Stimulated activated CD8-positive, alpha-beta memory T cell treated with anti-CD3 and anti-CD28 coated beads, Interleukin-4, amount 100 ng/mL, for 4 hours (primary cell): Measurements from ENCODE around the gene SMYD4.
"Not testable (repeated sequence)": the region's sequence is repeated elsewhere in the genome, so short reads cannot be mapped to it uniquely, and the experiment has no call there.

Experiments
- DNase-seq, 2 donors: peaks; one replicate each; pipeline ENCODE4 v3.0.0-alpha.2; 2020; ENCODE audit warnings: low read depth in 2 of 2, low spot score in 1 of 2

The SMYD4 gene

DNA sequence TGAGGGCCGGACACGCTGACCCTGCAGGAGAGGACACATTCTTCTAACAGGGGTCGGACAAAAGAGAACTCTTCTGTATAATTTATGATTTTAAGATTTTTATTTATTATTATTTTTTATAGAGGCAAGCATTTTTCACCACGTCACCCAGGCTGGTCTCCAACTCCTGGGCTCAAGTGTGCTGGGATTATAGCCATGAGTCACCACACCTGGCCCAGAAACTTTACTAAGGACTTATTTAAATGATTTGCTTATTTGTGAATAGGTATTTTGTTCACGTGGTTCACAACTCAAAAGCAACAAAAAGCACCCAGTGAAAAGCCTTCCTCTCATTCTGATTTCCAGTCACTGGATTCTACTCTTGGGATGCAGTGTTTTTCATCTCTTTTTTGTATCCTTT lies 70.2 kb downstream of the SMYD4 start:
- no peak for DNase-seq

DNA sequence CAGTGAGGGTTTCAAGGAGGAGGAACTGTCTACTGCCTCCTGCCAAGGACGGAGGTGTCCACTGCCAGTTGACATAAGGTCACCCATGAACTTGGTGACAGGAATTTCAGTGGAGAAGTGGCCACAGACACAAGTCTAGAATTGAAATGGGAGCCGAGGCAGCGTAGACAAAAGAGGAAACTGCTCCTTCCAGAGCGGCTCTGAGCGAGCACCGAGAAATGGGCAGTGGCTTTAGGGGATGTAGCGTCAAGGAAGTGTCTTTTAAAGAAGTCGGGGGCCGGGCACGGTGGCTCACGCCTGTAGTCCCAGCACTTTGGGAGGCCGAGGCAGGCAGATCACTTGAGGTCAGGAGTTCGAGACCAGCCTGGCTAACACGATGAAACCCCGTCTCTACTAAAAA lies 70.9 kb downstream of the SMYD4 start:
- no peak for DNase-seq

DNA sequence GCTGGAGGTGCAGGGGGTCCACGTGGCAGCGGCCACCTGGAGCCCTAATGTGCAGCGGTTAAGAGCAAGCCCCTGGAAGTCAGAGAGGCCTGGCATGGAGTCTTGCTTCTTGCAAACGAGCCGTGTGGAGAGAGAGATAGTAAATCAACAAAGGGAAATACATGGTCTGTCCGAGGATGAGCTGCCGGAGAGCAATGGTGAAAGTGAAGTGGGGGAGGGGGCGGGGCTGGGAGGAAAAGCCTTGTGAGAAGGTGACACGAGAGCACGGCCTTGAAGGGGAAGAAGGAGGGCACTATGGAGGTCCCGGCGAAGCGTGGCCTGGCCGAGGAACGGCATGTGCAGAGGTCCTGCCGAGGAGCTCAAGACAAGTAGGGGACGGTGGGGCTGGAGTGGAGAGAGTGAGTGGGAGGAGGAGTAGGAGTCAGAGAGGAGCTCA lies 73.9 kb downstream of the SMYD4 start:
- DNase-seq: no peak

DNA sequence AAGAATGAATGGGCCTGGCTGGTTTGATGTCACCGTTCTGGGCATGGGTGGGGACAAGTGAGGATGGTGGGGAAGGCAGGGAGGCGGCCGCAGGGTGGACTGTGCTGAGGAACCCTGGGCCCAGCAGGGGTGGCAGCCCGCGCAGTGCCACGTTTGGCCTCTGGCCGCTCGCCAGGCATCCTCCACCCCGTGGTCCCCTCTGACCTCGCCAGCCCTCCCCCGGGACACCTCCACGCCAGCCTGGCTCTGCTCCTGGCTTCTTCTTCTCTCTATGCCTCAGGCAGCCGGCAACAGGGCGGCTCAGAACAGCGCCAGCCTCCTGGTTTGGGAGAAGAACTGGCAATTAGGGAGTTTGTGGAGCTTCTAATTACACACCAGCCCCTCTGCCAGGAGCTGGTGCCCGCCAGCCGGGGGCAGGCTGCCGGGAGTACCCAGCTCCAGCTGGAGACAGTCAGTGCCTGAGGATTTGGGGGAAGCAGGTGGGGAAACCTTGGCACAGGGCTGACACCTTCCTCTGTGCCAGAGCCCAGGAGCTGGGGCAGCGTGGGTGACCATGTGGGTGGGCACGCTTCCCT lies 74.4 kb downstream of the SMYD4 start:
- DNase-seq: no peak

DNA sequence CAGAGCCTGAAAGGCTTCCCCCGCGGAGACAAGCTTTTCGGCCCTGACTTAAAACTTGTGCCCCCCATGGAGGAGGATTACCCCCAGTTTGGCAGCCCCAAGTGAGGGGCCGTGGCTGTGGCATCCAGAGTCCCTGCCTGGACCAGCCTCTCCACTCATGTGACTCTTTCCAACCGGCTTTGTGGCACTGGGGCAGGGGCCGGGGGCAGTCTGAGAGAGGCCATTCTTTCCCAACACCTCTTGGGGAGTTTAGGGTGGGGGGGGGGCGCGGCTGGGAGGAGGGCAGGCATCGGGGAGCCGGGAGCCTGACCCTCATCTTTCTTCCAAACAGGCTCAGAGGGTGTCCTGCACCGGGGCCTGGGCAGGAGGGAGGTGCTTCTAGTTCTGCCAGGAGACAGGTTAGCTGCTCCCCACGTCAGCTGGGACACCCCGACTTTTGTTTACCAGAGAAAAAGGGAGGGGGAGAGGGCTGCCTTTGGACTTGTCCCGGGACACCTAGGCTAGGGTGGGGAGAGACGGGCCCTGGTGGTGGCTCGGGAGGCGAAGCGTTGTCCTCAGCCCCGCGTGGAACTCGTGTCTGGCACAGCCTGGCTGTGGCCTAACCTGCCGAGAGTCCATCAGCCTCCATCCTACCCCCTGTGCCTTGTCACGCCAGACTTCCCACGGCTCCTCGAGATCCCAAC lies 75.1 kb downstream of the SMYD4 start:
- DNase-seq: no peak

DNA sequence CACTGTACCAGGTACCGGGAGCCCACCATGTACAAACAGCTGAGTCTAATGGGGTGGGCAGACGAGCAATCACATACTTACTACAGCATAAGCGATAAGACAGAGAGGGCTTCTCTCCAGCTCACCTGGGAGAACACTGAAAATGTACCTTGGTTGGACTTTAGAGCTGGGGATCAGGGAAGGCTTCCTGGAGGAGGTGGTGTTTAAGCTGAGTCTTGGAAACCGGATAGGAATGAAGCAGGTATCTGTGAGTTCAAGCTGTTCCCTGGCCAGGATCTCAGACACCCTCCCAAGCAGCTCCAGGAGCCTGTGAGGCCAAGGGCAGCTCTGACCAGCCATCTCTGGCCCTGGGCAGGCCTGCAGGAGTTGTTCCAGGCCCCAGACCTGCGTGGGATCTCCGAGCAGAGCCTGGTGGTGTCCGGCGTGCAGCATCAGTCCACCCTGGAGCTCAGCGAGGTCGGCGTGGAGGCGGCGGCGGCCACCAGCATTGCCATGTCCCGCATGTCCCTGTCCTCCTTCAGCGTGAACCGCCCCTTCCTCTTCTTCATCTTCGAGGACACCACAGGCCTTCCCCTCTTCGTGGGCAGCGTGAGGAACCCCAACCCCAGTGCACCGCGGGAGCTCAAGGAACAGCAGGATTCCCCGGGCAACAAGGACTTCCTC lies 75.8 kb downstream of the SMYD4 start:
- DNase-seq: no peak

DNA sequence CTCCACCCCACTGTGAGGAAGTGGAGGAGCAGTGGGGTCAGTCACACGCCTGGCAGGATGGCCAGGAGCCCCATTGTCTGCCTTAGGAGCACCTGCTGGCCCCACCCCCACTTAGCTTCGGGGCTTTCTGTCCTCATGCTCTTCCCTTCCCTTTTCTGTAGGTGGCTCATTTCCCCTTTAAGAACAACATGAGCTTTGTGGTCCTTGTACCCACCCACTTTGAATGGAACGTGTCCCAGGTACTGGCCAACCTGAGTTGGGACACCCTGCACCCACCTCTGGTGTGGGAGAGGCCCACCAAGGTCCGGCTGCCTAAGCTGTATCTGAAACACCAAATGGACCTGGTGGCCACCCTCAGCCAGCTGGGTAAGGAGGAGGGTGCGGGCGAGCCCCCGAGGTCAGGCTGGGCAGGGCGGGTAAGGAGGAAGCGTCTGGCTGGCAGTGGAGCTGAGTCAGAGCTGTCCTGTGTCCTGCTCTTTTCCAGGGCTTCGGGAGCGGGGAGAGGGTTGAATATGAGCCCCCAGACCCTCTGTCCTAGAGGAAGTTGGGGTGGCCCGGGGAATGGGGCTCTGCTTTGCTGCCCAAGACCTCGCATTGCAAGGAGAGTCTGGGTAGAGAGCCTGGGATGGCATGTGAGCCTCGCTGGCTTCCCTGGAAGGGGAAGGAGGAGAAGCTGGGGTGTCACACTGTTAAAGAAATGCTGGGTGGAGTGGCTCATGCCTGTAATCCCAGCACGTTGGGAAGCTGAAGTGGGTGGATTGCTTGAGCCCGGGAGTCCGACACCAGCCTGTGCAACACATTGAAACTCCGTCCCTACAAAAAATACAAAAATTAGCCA lies 77.1 kb downstream of the SMYD4 start:
- DNase-seq: no peak

DNA sequence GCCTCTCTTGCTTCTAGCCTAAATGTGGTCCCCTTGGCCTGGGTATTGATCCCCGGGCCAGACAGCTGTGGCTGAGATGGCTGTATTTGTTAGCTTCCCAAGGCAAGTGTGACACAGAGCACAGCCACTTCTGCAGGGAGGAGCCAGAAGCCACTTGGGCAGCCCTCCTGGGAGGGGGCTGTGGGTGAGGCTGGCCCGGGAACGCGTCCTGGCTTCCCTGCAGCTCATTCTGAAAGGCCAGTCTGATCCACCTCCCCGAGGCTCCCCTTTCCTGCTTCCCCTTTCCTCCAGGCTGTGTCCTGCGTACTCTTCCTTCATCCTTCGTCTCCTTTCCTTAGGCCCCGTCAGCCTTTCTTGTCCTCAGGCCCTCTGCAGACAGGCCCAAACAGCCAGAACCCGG lies 79.1 kb downstream of the SMYD4 start:
- no peak for DNase-seq

DNA sequence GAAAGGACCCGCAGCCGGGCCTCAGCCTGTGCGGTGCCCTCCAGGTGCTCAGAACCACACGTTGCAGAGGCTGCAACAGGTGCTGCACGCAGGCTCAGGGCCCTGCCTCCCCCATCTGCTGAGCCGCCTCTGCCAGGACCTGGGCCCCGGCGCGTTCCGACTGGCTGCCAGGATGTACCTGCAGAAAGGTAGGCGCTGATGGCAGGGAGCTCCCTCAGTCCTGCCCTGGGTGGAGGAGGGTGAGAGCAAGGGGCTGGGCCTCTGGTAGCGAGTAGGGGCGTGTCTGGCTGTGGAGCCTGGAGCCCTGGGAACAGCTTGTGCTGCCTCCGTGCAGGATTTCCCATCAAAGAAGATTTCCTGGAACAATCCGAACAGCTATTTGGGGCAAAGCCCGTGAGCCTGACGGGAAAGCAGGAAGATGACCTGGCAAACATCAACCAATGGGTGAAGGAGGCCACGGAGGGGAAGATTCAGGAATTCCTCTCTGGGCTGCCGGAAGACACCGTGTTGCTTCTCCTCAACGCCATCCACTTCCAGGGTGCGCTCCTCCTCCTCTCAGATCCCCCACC lies 82.6 kb downstream of the SMYD4 start:
- no peak for DNase-seq

DNA sequence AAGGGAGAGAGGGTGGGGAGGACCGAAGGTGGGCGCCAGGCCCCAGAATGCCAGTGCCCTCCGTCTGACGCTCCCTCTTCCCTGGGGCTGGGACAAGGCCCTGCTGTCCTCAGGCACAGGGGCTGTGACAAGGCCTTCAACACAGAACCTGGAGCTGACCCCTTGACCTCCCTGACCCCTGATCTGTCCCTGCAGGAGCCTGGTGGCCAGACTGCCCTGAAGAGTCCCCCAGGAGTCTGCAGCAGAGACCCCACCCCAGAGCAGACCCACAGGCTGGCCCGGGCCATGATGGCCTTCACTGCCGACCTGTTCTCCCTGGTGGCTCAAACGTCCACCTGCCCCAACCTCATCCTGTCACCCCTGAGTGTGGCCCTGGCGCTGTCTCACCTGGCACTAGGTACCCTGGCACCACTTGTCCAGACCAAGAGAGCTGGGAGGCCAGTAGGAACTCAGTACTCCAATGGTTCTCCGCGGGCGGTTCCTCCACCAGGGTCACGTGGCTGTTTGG lies 84.1 kb downstream of the SMYD4 start:
- DNase-seq: no peak

DNA sequence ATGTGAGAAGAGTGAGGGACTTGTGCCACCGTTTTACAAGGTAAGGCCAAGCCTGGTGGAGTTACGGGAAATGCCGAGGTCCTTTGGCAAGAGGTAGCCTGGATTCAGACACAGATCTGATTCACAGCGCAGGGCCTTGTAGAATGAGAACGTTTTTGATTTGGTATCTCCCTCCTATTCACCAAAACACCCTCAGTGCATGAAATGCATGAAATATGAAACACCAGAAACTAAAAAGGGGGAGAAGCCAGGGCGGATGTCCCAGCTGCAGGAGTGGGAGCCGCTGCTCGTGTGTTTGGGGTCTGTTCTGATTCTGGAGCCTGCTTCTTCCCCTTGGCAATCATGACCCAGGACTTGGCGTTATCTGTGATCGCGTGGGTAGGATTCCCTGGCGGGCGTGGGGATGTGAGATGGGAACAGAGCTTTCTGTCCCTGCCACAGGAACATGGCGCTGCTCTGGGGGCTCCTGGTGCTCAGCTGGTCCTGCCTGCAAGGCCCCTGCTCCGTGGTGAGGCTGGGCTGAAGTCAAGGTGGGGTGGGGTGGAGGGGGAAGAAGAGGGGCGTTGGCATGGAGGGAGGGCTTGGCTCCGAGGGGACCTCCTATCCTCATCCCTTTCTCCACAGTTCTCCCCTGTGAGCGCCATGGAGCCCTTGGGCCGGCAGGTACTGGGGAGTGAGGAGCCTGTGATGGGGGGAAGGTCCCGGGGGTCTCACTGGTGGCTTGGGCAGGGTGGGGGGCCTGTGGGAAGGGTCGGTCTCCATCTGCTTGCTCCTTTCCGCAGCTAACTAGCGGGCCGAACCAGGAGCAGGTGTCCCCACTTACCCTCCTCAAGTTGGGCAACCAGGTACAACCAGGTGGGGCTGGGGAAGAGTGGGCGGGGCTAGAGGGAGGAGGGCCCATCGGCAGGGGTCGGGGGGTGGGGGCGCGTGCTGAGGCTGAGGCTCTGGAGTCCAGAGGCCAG lies 84.9 kb downstream of the SMYD4 start:
- no peak for DNase-seq

DNA sequence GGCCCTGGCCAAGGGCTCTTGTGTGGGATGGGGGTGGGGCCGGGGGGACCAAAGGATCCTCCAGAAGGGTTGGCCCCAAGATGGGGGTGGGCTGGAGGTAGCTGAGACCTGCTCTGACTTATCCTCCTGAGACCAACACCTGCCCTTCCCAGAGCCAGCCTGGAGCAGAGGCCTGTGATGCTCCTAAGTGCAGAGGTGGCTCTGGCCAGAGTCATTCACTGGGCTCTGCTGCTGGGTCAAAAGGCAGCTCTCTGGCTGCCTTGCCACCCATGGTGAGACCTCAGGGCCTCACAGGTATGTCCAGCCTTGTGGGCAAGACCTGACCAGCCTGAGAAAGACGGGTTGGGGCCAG lies 86.6 kb downstream of the SMYD4 start:
- no peak for DNase-seq

DNA sequence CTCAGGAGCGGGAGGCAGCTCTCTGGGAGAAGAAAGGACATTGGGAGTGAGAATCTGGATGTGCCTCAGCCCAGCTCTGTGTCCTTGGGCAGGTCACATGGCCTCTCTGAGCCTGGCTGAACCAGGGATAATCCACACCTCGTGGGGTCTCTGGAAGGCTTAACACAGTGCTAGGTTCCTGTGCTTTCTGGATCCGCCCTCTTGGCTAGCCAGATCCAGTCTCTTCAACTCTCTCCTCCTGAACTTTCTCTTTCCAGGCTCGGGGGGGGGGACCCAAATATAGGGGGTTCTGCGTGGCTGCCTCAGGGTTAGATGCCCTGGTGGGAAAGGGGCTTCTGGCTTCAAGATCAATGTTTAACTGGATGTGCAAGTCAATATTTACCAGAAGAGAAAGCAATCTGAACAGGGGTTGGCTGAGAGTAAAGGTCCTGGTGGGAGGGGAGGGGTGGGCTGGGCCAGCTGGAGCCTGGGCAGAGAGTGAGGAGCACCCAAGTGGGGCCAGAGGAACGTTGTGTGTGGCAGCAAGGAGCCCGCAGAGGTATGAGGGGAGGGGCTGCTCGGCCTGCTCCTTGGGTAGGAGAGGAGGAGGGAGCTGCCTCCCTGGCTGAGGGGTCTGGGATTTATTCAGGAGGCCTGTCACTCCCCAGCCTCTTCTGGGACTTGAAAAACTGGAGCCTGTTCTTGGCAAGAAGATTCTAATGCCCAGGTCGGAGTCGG lies 87.2 kb downstream of the SMYD4 start, which contains the start of gene SERPINF2:
Gene SERPINF2, plus strand, starts transcription at position 501 of the 717 bp plus-strand sequence. CDS start 2,125 bp downstream, outside the sequence.
- no peak for DNase-seq

DNA sequence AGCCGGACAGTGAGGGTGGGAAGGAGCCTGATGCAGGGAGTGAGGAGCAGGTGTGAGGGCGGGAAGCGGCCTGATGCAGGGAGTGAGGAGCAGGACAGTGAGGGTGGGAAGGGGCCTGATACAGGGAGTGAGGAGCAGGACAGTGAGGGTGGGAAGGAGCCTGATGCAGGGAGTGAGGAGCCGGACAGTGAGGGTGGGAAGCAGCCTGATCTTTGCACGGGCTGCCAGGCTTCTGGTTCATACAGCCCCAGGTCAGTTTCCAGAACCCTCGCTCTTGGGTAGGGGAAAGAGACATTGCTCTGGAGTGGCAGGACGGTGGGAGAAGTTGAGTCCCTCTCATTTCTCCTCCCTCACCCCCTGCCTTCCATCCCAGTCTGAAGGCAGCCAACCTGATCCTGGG lies 87.8 kb downstream of the SMYD4 start:
- not testable (repeated sequence) for DNase-seq

DNA sequence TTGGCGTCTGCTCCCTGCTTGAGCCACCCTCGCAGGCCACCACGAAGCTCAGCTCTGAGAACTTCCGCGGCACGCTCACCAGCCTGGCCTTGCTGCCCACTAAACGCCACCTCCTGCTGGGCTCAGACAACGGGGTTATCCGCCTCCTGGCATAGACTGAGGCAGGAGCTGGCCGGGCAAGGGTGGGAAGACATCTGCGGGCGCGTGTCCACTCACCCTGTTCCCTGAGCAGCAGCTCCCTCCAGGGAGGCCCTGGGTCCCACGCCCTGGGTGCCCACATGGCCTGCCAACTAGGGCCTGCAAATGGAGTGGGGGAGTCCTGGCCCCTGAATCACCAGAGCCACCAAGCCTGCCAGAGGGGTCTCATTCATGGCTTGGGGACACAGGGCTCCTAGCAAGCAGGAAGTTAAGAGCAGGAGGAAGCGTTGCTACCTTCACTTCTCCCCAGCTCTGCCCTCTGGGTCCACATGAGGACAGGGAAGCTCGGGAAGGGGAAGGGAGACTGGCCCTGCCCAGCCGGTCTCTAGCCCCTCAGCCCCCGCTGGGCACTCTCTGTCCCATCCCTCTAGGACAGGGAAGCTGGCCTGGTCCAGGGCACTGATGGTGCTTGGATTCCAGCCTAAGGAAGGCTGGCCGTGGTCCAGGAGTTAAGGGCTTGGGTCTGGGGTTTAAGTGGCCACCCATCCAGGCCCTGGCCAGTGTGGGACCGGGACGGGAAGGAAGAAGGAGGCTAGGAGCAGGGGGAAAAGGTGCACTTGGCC lies 92.0 kb downstream of the SMYD4 start:
- no peak for DNase-seq

DNA sequence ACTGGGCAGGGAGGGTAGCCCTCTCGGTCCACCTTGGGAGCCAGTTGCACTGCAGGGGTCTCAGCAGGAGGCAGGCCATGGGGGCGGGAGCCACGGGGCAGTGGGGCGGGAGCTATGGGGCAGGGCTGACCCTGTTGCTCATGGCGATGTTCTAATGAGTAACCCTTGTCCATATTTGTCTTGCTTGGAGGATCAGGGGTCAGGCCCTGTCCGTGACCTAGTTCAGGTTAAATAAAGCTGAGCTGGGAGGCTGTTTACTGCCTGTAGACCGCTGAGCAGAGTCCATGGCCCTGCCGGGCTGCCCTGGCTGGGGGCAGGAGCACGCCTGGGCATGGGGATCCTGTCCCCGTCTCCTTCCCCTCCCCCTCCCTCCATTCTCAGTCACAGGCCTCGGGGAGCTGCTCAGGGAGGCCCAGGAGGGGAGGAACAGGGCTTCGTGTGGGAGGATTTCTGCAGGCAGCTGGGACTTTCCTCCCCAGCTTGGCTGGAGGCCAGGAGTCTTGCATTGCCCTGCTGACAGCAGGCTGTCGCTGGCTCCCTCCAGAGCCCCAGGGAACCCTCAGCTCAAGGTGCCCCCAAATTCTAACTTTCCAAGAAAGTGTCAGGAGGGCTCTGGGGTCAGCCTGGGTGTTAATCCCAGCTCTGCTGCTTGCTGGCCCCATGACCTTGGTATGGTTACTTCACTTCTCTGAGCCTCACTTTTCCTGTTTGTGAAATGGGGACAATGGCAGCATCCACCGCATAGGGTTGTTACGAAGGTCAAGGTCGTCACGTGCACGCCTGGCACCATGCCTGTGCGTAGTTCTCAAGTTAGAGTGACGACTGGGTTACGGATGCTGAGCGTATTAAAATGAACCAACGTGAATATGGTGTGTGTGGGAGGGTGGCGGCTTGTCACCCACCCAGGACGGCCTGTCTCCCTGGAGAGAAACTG lies 93.1 kb downstream of the SMYD4 start:
- no peak for DNase-seq

DNA sequence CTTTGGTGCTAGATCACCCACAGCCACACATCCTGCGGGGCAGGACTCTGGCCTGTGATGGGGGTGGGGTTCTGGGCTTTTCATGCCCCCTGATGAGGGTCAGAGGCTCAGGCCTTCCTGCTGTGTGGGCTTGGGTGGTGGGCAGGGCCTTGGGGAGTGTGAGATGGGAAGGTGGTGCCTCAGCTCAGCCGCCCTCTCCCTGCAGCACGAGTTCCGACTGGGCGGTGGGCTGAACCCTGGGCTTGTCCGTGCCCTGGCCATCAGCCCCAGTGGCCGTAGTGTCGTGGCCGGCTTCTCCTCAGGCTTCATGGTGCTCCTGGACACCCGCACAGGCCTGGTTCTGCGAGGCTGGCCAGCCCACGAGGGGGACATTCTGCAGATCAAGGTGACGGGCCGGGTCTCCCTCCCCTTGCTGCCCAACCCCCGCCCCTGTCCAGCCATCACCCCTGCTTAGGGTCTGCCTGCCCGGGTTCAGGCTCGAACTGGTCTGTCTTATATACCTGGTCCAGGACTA lies 93.8 kb downstream of the SMYD4 start:
- DNase-seq: no peak
